ENCODE measurements around the gene CCL1.

DNA sequence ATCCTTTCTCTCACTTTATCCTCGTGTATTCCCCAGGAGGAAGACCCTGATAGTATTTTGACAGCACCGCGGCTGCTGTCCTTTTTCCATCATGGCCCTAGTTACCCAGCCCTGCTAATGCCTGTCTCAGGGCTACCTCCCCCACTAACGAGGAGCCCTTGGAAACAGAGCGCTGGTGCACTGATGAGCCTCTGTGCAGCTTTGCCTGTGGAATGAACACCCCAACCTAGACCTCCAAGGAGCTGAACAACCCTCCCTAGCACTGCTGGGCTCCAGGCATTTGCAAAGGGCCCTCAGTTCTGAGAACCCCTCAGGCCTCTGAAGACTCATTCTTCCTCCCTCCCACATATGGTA is 23.3 kb upstream of the CCL1 start:
- TF ChIP-seq EP300 (IDR thresholded peaks at IDR 0.05) (no peak), CTCF (IDR thresholded peaks at IDR 0.05) (no peak), POLR2A (IDR thresholded peaks at IDR 0.05) (no peak), POLR2AphosphoS5 (IDR thresholded peaks at IDR 0.05) (no peak)
